Measurements from ENCODE around the gene HHAT. TPM values are rescaled to one million over a fixed set of nuclear protein-coding genes. Genes with fewer than 3 reads are reported as not detected.

HHAT gene
- total and polyA plus RNA-seq, 2 of the 4 experiments (the other 2 are of a cell fraction), result 1.7 to 2.5 TPM

DNA sequence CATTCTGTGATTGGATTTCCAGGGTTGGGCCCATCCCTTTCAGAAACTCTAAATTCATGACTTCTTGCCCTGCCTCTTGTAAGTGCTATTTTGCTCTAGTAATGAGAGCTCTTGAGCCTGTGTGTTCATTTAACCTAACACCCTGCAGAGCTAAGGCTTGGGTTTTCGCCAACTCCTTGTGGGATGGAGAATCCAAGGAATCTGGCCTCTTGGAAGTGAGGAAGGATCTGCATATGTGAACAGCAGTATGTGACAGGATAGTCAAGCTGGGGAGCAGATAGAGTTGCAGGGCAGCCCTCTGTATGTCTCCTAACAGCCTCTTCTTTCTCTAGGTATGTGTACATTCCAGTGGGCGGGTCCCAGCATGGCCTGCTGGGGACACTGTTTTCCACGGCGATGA lies 258.9 kb downstream of the HHAT start:
- no peak overlapping the region for H2AK5ac ChIP-seq (ENCODE audit: low read depth, low read length)
- H2BK20ac ChIP-seq (ENCODE audit: low read depth, low read length), result peak overlapping the region; percentile 48; the same call in 1 of the 2 replicates
- no peak overlapping the region; the same call in 1 of the 2 replicates for H3K4ac ChIP-seq (ENCODE audit: low read depth, low read length)
- peaks cover 5% of the 10 kb centered on the region; the same call in 1 of the 2 replicates for H3K9me1 ChIP-seq (ENCODE audit: insufficient read depth, low read length)
- no peak overlapping the region for H2BK5ac ChIP-seq (ENCODE audit: low read depth, low read length, poor library complexity, severe bottlenecking)
- H4K91ac ChIP-seq (ENCODE audit: insufficient read depth, low read depth, low read length), result no peak overlapping the region
- H3K23ac ChIP-seq (ENCODE audit: low read depth, low read length), result no peak overlapping the region
- no peak overlapping the region for H3K4me2 ChIP-seq (ENCODE audit: low read depth, low read length)
- H3K56ac ChIP-seq (ENCODE audit: extremely low read depth, insufficient read depth, low read length), result no peak overlapping the region
- no peak overlapping the region for H3K27ac ChIP-seq (ENCODE audit: insufficient read depth, low read length)
- DNase-seq (peak; percentile 25), ATAC-seq (ENCODE audit: low read depth) (peak; percentile 56)
- CTCF ChIA-PET, result interaction anchor here (1.3 to 9.5 kb wide), 2 partner anchors 138 to 546 kb away, joined by 4 to 76 read pairs; partner anchors contain the start of gene KCNH1
- WGBS, 2 experiments (ENCODE audit: extremely low coverage in 2 of 2, insufficient read length in 1 of 2), result 74% methylated on average over 3 of the region's 4 CpGs; no CpG with 5 or more reads in 1 of the 2 experiments
- H3K9ac ChIP-seq (ENCODE audit: low read depth, low read length), result no peak overlapping the region
- POLR2A ChIA-PET (ENCODE audit: unreplicated experiment), result no interaction called here
- H4K5ac ChIP-seq (ENCODE audit: low read depth, low read length), result no peak overlapping the region
- in situ Hi-C loops (cut with MboI; ENCODE audit: low sequenced_read_pairs) (loop anchor here (5.0 to 25.0 kb wide), 2 partner anchors 175 to 545 kb away; partner anchors contain the start of gene KCNH1), dilution Hi-C loops (cut with HindIII; ENCODE audit: low sequenced_read_pairs, unreplicated experiment) (no loop called here), intact Hi-C loops (cut with micrococcal nuclease) (no loop called here)
- no peaks in the 10 kb centered on the region for H3K9me3 ChIP-seq (ENCODE audit: control insufficient read depth, insufficient read depth, low read length)
- H3K36me3 ChIP-seq (ENCODE audit: control insufficient read depth, insufficient read depth, low read length), result no peaks in the 10 kb centered on the region
- peak overlapping the region; percentile 15 for H2AK9ac ChIP-seq (replicated peaks; ENCODE audit: low read depth, low read length, poor library complexity)
- H2BK120ac ChIP-seq (ENCODE audit: low read depth, low read length), result peak overlapping the region; percentile 44
- H3K18ac ChIP-seq (ENCODE audit: low read depth, low read length), result no peak overlapping the region
- BruUV-seq (replicated peaks), result no TSS peak
- no peak overlapping the region for H2BK15ac ChIP-seq (ENCODE audit: low read depth, low read length)
- TF ChIP-seq MAFK (IDR thresholded peaks at IDR 0.05; ENCODE audit: low read depth, low read length) (no peak), RAD21 (IDR thresholded peaks at IDR 0.05; ENCODE audit: low read length) (no peak), SMC3 (IDR thresholded peaks at IDR 0.05; ENCODE audit: low read depth, low read length) (no peak), FOS (IDR thresholded peaks at IDR 0.05; ENCODE audit: low read depth, low read length) (no peak), BHLHE40 (IDR thresholded peaks at IDR 0.05; ENCODE audit: low read depth, low read length) (no peak), RCOR1 (IDR thresholded peaks at IDR 0.05; ENCODE audit: insufficient replicate concordance, low read length) (no peak), NFE2L2 (IDR thresholded peaks at IDR 0.05; ENCODE audit: low read depth, low read length) (no peak), MXI1 (IDR thresholded peaks at IDR 0.05; ENCODE audit: borderline replicate concordance, low read depth, low read length) (no peak), POLR2A (IDR thresholded peaks at IDR 0.05; ENCODE audit: low read depth, low read length) (no peak), CHD1 (IDR thresholded peaks at IDR 0.05; ENCODE audit: low read depth, low read length) (no peak)
- TF ChIP-seq, protein P1, sequence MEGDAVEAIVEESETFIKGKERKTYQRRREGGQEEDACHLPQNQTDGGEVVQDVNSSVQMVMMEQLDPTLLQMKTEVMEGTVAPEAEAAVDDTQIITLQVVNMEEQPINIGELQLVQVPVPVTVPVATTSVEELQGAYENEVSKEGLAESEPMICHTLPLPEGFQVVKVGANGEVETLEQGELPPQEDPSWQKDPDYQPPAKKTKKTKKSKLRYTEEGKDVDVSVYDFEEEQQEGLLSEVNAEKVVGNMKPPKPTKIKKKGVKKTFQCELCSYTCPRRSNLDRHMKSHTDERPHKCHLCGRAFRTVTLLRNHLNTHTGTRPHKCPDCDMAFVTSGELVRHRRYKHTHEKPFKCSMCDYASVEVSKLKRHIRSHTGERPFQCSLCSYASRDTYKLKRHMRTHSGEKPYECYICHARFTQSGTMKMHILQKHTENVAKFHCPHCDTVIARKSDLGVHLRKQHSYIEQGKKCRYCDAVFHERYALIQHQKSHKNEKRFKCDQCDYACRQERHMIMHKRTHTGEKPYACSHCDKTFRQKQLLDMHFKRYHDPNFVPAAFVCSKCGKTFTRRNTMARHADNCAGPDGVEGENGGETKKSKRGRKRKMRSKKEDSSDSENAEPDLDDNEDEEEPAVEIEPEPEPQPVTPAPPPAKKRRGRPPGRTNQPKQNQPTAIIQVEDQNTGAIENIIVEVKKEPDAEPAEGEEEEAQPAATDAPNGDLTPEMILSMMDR (conservative IDR thresholded peaks at IDR 0.05; ENCODE audit: low read depth, low read length), result no peak
- TF ChIP-seq, protein P2, sequence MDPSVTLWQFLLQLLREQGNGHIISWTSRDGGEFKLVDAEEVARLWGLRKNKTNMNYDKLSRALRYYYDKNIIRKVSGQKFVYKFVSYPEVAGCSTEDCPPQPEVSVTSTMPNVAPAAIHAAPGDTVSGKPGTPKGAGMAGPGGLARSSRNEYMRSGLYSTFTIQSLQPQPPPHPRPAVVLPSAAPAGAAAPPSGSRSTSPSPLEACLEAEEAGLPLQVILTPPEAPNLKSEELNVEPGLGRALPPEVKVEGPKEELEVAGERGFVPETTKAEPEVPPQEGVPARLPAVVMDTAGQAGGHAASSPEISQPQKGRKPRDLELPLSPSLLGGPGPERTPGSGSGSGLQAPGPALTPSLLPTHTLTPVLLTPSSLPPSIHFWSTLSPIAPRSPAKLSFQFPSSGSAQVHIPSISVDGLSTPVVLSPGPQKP (IDR thresholded peaks at IDR 0.05; ENCODE audit: borderline replicate concordance, low read depth, low read length), result no peak
- H3K4me3 ChIP-seq (ENCODE audit: insufficient read depth, low read depth, low read length), result no peak overlapping the region
- H4K20me1 ChIP-seq (ENCODE audit: insufficient read depth, low read length), result no peaks in the 10 kb centered on the region
- H3K27me3 ChIP-seq (ENCODE audit: control insufficient read depth, insufficient read depth, low read length), result no peaks in the 10 kb centered on the region
- H4K8ac ChIP-seq (ENCODE audit: low read depth in 2 of 2, low read length in 2 of 2), result peak overlapping the region in 1 of 2 experiments; percentile 51; a peak in 1 of 4 replicates
- H3K4me1 ChIP-seq (ENCODE audit: control insufficient read depth, insufficient read depth, low read length), result peaks cover 3% of the 10 kb centered on the region; the same call in 1 of the 2 replicates
- no peaks in the 10 kb centered on the region for H3K79me1 ChIP-seq (ENCODE audit: low read depth in 1 of 2, low read length in 2 of 2)
- H3K14ac ChIP-seq (replicated peaks; ENCODE audit: low read depth, low read length), result no peak overlapping the region; the same call in 1 of the 2 replicates
- H2AFZ ChIP-seq (replicated peaks; ENCODE audit: low read length, poor library complexity), result peak overlapping the region; percentile 29
